NCI-H2227 treated with DMSO at 0.1 percent for 48 hours (cell line): ENCODE data around the gene HOGA1.
"Not testable (repeated sequence)": the region's sequence is repeated elsewhere in the genome, so short reads cannot be mapped to it uniquely, and the experiment has no call there.

Source experiments
- DNase-seq: peaks from one replicate; lab custom pipeline; 2025; lab: John Stamatoyannopoulos, UW

Gene HOGA1

GRCh38 chr10:97649405-97649750 lies 65.2 kb downstream of the HOGA1 start:
- not testable (repeated sequence) for DNase-seq

GRCh38 chr10:97650726-97651125 lies 66.5 kb downstream of the HOGA1 start:
- DNase-seq: no peak

- DNase-seq: no peak
Observed at GRCh38 chr10:97651773-97652172, 67.6 kb downstream of the HOGA1 start.

GRCh38 chr10:97656777-97657176 lies 72.6 kb downstream of the HOGA1 start:
- no peak for DNase-seq

- no peak for DNase-seq
Observed at GRCh38 chr10:97659589-97659988, 75.4 kb downstream of the HOGA1 start.
